H1 (cell line): ENCODE results near the gene ZNF521. TPM values are rescaled to one million over a fixed set of nuclear protein-coding genes. Genes with fewer than 3 reads are reported as not detected.

ENCODE experiments used
- CTCF ChIA-PET: fragments of 300-600 bp; sonication (Branson Sonifier 250); formaldehyde crosslinking; loops from one replicate; lab custom pipeline; 2021; ENCODE audit not compliant: partially characterized antibody; lab: Charles Lee
- POLR2A ChIA-PET: fragments of 300-600 bp; sonication (Branson Sonifier 250); formaldehyde crosslinking; loops from one replicate; lab custom pipeline; 2021; ENCODE audit warnings: inconsistent platforms; ENCODE audit not compliant: partially characterized antibody; lab: Charles Lee
- DNase-seq, 2 experiments: peaks; one replicate each; pipeline versions ENCODE4 v3.0.0 to v3.0.0-alpha.2; 2010 to 2022; ENCODE audit warnings: low spot score in 2 of 2, low read depth in 1 of 2, mixed read lengths in 1 of 2
- FAIRE-seq: peaks from 2 replicates; lab custom pipeline; 2011; peaks lifted over from hg19 to GRCh38; lab: Jason Lieb, UNC
- H2AFZ ChIP-seq: 2 replicates; pipeline ENCODE4 v1.8.1; 2012; ENCODE audit warnings: low read length, inconsistent platforms
- H2AK5ac ChIP-seq: 2 replicates; pipeline ENCODE4 v1.6.1; 2013; ENCODE audit warnings: low read depth, low read length
- H2BK120ac ChIP-seq: replicated peaks from 2 replicates; pipeline ENCODE3; 2013; ENCODE audit warnings: low read depth, low read length, inconsistent platforms
- H2BK12ac ChIP-seq: 2 replicates; pipeline ENCODE4 v1.6.1; 2013; ENCODE audit warnings: low read depth, low read length
- H2BK15ac ChIP-seq: 2 replicates; pipeline ENCODE4 v1.6.1; 2013; ENCODE audit warnings: low read length
- H2BK20ac ChIP-seq: 2 replicates; pipeline ENCODE4 v1.6.1; 2013; ENCODE audit warnings: low read length
- H2BK5ac ChIP-seq: 2 replicates; pipeline ENCODE4 v1.6.1; 2013; ENCODE audit warnings: low read depth, low read length
- H3K14ac ChIP-seq: 2 replicates; pipeline ENCODE4 v1.6.1; 2013; ENCODE audit warnings: inconsistent platforms; ENCODE audit not compliant: insufficient read length
- H3K18ac ChIP-seq: 2 replicates; pipeline ENCODE4 v1.6.1; 2013; ENCODE audit warnings: low read length; ENCODE audit errors: extremely low read depth
- H3K23ac ChIP-seq: 2 replicates; pipeline ENCODE4 v1.6.1; 2013; ENCODE audit warnings: inconsistent platforms; ENCODE audit not compliant: insufficient read length
- H3K23me2 ChIP-seq: 2 replicates; pipeline ENCODE4 v1.6.1; 2013; ENCODE audit warnings: low read depth, low read length
- H3K27ac ChIP-seq: 2 replicates; pipeline ENCODE4 v1.6.1; 2011; ENCODE audit warnings: low read depth, low read length, inconsistent platforms
- H3K27me3 ChIP-seq, 4 experiments: replicated peaks in 1 of 4; 1 replicate in 1 of 4; 2 replicates in 3 of 4; pipeline versions ENCODE4 v1.6.1 to v1.8.1; 2011 to 2013; ENCODE audit warnings: low read length in 3 of 4, mild to moderate bottlenecking in 3 of 4, inconsistent platforms in 2 of 4, mixed read lengths in 2 of 4, moderate library complexity in 1 of 4; ENCODE audit not compliant: control insufficient read depth in 3 of 4, insufficient read depth in 3 of 4; ENCODE audit errors: extremely low read depth in 1 of 4
- H3K36me3 ChIP-seq, 4 experiments: 2 replicates each; pipeline versions ENCODE4 v1.6.1 to v1.8.1; 2011 to 2013; ENCODE audit warnings: mild to moderate bottlenecking in 4 of 4, low read length in 3 of 4, moderate library complexity in 2 of 4, control low read depth in 1 of 4, inconsistent platforms in 1 of 4; ENCODE audit not compliant: insufficient read depth in 4 of 4, control insufficient read depth in 2 of 4
- H3K4ac ChIP-seq: replicated peaks from 2 replicates; pipeline ENCODE3; 2013; ENCODE audit warnings: low read length, low read depth, mixed read lengths, inconsistent platforms; ENCODE audit not compliant: insufficient read length
- H3K4me1 ChIP-seq, 4 experiments: replicated peaks in 1 of 4; 1 replicate in 1 of 4; 2 replicates in 3 of 4; pipeline versions ENCODE4 v1.6.1 to v1.8.1; 2011 to 2013; ENCODE audit warnings: low read length in 3 of 4, inconsistent platforms in 2 of 4, mixed read lengths in 1 of 4; ENCODE audit not compliant: insufficient read depth in 4 of 4, control insufficient read depth in 3 of 4
- H3K4me2 ChIP-seq, 2 experiments: 2 replicates each; pipeline versions ENCODE4 v1.6.1 to v1.8.1; 2011 to 2013; ENCODE audit warnings: low read depth in 2 of 2, low read length in 2 of 2, control low read depth in 1 of 2, inconsistent platforms in 1 of 2, mild to moderate bottlenecking in 1 of 2; ENCODE audit not compliant: insufficient read depth in 1 of 2
- H3K4me3 ChIP-seq, 4 experiments: fragments of 200-600, 300-600 bp in 1 of 4; sonication (generic), shearing (Covaris generic), sonication (Bioruptor Twin) in 1 of 4; 2 replicates each; pipeline versions ENCODE4 v1.5.1 to v1.8.1; 2011 to 2016; ENCODE audit warnings: low read length in 4 of 4, low read depth in 3 of 4, control low read depth in 2 of 4, inconsistent platforms in 2 of 4, mild to moderate bottlenecking in 2 of 4, mixed read lengths in 1 of 4, moderate library complexity in 1 of 4; ENCODE audit not compliant: insufficient read depth in 2 of 4; ENCODE audit errors: extremely low read depth in 1 of 4
- H3K56ac ChIP-seq: replicated peaks from 2 replicates; pipeline ENCODE3; 2013; ENCODE audit warnings: low read depth, mild to moderate bottlenecking, mixed read lengths, low read length, inconsistent platforms; ENCODE audit not compliant: insufficient read length
- H3K79me1 ChIP-seq: 2 replicates; pipeline ENCODE4 v1.6.1; 2013; ENCODE audit warnings: low read depth, low read length, control low read depth
- H3K79me2 ChIP-seq, 2 experiments: 2 replicates each; pipeline versions ENCODE4 v1.6.1 to v1.8.1; 2012 to 2013; ENCODE audit warnings: low read length in 2 of 2, mild to moderate bottlenecking in 2 of 2, inconsistent platforms in 1 of 2; ENCODE audit not compliant: insufficient read depth in 2 of 2, control insufficient read depth in 1 of 2
- H3K9ac ChIP-seq, 4 experiments: replicated peaks in 1 of 4; 1 replicate in 1 of 4; 2 replicates in 3 of 4; pipeline versions ENCODE4 v1.6.1 to v1.8.1; 2011 to 2013; ENCODE audit warnings: low read depth in 3 of 4, low read length in 3 of 4, control low read depth in 2 of 4, mild to moderate bottlenecking in 2 of 4, moderate library complexity in 2 of 4, inconsistent platforms in 1 of 4; ENCODE audit errors: extremely low read depth in 1 of 4
- H3K9me3 ChIP-seq, 2 experiments: 2 replicates each; pipeline versions ENCODE4 v1.6.1 to v1.8.1; 2012 to 2013; ENCODE audit warnings: mild to moderate bottlenecking in 2 of 2, moderate library complexity in 2 of 2, control low read depth in 1 of 2, inconsistent platforms in 1 of 2, low read depth in 1 of 2, low read length in 1 of 2, mixed read lengths in 1 of 2; ENCODE audit not compliant: insufficient read depth in 2 of 2
- H4K20me1 ChIP-seq, 2 experiments: replicated peaks in 1 of 2; 2 replicates each; pipeline versions ENCODE3 to v1.8.1; 2011 to 2013; ENCODE audit warnings: inconsistent platforms in 2 of 2, low read length in 2 of 2, mild to moderate bottlenecking in 1 of 2; ENCODE audit not compliant: insufficient read depth in 2 of 2, control insufficient read depth in 1 of 2
- H4K5ac ChIP-seq: 2 replicates; pipeline ENCODE4 v1.6.1; 2013; ENCODE audit warnings: low read length, low read depth, mixed read lengths, inconsistent platforms; ENCODE audit not compliant: insufficient read length
- H4K8ac ChIP-seq: 2 replicates; pipeline ENCODE4 v1.8.0; 2013; ENCODE audit warnings: mild to moderate bottlenecking, moderate library complexity, low read length, inconsistent platforms; ENCODE audit not compliant: insufficient read depth; ENCODE audit errors: extremely low read depth
- H4K91ac ChIP-seq: replicated peaks from 2 replicates; pipeline ENCODE3; 2013; ENCODE audit warnings: low read length, mixed read lengths, inconsistent platforms; ENCODE audit not compliant: insufficient read length
- ASH2L ChIP-seq: fragments of 200-600, 300-600 bp; sonication (generic); IDR thresholded peaks from one replicate; pipeline ENCODE4 v1.7.1; 2017; ENCODE audit warnings: low read length
- ATF3 ChIP-seq: IDR thresholded peaks from 2 replicates; pipeline ENCODE4 v1.6.1; 2011; ENCODE audit warnings: low read depth, mild to moderate bottlenecking, low read length; ENCODE audit not compliant: insufficient read depth
- EZH2 ChIP-seq: fragments of 200-600 bp; sonication (generic); IDR thresholded peaks from 2 replicates; pipeline ENCODE4 v1.7.1; 2012; ENCODE audit warnings: low read depth, mild to moderate bottlenecking, moderate library complexity, low read length, inconsistent platforms; ENCODE audit not compliant: severe bottlenecking
- WGBS, 2 experiments: shearing (Covaris generic) in 1 of 2; methylation state at CpG; one replicate each; pipeline versions ENCODE4 v1.1.6 to v1.1.7; 2013 to 2015; ENCODE audit warnings: low lambda C conversion rate in 2 of 2, mixed read lengths in 2 of 2, inconsistent platforms in 1 of 2, low coverage in 1 of 2, missing lambda C conversion rate in 1 of 2; ENCODE audit not compliant: insufficient replicate concordance in 2 of 2, insufficient coverage in 1 of 2, insufficient read length in 1 of 2; ENCODE audit errors: extremely low coverage in 1 of 2, missing lambda C conversion rate in 1 of 2; 5-methylcytosine and 5-hydroxymethylcytosine counted together
- polyA plus RNA-seq, 7 experiments: library from polyadenylated mRNA; depleted of rRNA in 3 of 7; stranded (reverse) in 5 of 7; unstranded in 2 of 7; fragments of >200 nt in 5 of 7; fragments of 200-250 nt in 2 of 7; gene quantifications; 1 replicate in 5 of 7; 2 replicates in 1 of 7; 4 replicates in 1 of 7; pipeline versions ENCODE4 v1.2.1 to v1.2.3, GENCODE V29; 2011 to 2013; ENCODE audit warnings: missing spikeins in 2 of 7, mixed read lengths in 2 of 7
- total RNA-seq: library from RNA; stranded (reverse); fragmentation: NEBNext Ultra II Directional; extraction: Animal tissue kit (Norgen Biotek cat#: 25700); gene quantifications from 2 replicates; pipeline ENCODE4 v1.2.1, GENCODE V29; 2021

ZNF521 gene
- total and polyA plus RNA-seq, 2 of the 8 experiments (the other 6 are each of a cell fraction or from before 2014, with no cell fraction given), result 9.5 to 15.8 TPM

DNA sequence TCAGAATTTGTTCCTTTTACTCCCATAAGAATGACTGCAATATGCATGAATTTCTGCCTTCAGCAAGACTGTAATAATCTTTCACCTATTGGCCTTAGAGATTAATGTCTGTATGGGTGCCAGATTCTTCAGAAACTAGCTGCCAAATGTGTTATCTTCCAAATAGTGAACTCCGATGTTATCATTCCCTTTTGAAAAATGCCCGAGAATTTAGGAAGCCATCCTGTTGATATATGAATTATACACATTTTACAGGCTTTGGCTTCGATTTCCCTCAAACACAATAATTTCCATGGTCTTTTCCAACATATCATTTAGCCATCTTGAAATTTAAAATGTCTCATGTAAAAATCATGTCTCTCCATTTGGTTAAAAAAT, 101.5 kb downstream of the ZNF521 start:
- H3K27me3 ChIP-seq, result no peaks in the 10 kb centered on the region
- WGBS, 2 experiments, result 97% methylated on average over 3 of the region's 3 CpGs; no CpG with 5 or more reads in 1 of the 2 experiments
- no peak overlapping the region for H2BK15ac ChIP-seq
- CTCF ChIA-PET, result interaction anchor here (0.6 to 0.9 kb wide), 2 partner anchors 8 to 91 kb away, joined by 4 to 6 read pairs; no protein-coding TSS in a partner anchor
- no peaks in the 10 kb centered on the region for H3K36me3 ChIP-seq
- no peaks in the 10 kb centered on the region for H3K79me1 ChIP-seq
- H4K91ac ChIP-seq, result no peak overlapping the region
- POLR2A ChIA-PET, result no interaction called here
- no peak overlapping the region for H2AFZ ChIP-seq
- no peak overlapping the region for H3K14ac ChIP-seq
- no peak overlapping the region for H3K23ac ChIP-seq
- no peaks in the 10 kb centered on the region for H3K4me1 ChIP-seq
- no peak overlapping the region for H2AK5ac ChIP-seq
- H3K4ac ChIP-seq, result no peak overlapping the region
- FAIRE-seq, result no peak
- H4K20me1 ChIP-seq, result peaks cover 0 to 4% of the 10 kb centered on the region in 2 experiments
- no peak overlapping the region for H3K56ac ChIP-seq
- no peaks in the 10 kb centered on the region for H3K9me3 ChIP-seq
- H3K79me2 ChIP-seq, result no peaks in the 10 kb centered on the region
- no peak overlapping the region for H2BK5ac ChIP-seq
- no peak overlapping the region for H3K18ac ChIP-seq
- no peak overlapping the region for H2BK12ac ChIP-seq
- H4K8ac ChIP-seq, result no peak overlapping the region
- no peak overlapping the region for H4K5ac ChIP-seq
- no peaks in the 10 kb centered on the region for H3K23me2 ChIP-seq
- no peak overlapping the region for H2BK120ac ChIP-seq
- H2BK20ac ChIP-seq, result no peak overlapping the region
- no peak overlapping the region for H3K4me2 ChIP-seq
- no peak overlapping the region for H3K4me3 ChIP-seq
- H3K27ac ChIP-seq, result no peak overlapping the region
- no peak overlapping the region for H3K9ac ChIP-seq
- no peak for DNase-seq
- TF ChIP-seq ASH2L, result no peak
- no peak for TF ChIP-seq ATF3
- no peak for TF ChIP-seq EZH2
